DMS79 treated with DMSO at 0.1 percent for 48 hours (cell line): ENCODE results near the gene SLC2A8.

Source experiments
- DNase-seq: peaks from one replicate; lab custom pipeline; 2025; lab: John Stamatoyannopoulos, UW

The SLC2A8 gene

DNA sequence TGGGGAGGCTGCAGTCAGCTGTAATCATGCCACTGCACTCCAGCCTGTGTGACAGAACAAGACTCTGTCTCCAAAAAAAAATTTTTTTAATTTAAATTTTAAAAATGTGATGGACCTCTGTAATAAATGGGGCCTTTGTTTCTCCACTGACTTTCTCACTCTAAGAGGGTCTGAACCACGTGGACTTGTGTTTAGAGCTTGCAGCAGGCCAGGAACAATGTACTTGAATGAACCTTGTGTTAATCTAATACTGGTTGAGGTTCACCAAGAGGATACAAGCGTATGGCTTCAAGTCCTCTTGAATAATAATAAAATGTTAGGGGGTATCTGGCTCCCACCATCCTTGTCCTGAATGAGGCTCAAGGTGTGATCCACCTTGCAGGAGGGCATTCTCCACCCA is 14.4 kb upstream of the SLC2A8 start:
- DNase-seq, result no peak

DNA sequence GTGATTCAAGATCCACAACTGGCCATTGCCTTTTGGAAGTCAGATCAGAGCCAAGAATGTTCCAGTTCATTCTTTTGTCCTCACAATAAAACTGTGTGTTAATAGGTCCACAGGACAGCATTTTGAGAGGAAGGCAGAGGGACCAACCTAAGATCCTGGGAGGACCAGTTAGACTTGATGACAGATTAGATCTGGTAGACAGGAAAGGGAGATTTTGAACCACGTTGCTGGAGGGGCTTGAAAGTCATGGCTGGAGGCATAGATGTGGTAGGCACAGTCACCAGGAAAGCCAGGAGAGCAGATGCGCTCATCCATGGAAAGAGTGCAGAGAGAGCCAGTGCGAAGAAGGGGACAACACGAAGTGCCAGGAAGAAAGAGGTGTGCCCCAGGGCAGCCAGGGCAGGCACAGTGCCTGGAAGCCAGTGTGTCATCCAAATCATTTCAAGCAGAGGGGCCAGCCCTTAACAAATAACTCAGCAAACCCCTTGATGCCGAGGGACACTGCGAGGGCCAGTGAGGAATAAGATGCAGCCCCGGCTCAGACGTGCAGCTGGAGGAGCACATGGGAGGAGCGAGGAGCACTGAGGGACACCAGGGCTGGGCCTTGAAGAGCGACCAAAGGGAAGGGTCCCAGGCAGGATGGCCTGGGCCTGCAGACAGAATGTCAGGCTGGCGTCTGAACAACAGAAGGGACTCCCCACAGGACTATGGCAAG is 12.8 kb upstream of the SLC2A8 start:
- DNase-seq, result no peak

GRCh38 chr9:127384901-127385300 is 12.1 kb upstream of the SLC2A8 start:
- DNase-seq, result no peak

GRCh38 chr9:127386249-127386648 is 10.7 kb upstream of the SLC2A8 start:
- no peak for DNase-seq

DNA sequence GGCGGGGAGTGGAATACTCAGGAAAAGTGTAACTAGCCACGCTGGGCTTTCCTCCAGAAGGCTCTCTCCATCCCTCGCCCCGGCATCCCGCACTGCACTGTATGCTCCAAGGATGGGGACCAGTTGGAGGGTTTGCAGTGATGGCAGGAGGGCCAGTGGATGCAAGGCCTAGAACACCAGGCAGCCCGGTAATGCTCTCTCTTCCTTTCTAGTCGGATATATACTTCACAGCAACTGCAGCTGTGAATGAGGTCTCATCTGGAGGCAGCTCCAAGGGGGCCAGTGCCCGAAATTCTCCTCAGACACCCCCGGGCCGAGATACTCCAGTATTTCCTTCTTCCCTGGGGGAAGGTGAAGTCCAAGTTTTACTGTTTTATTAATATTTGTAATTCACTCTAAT is 10.0 kb upstream of the SLC2A8 start:
- DNase-seq, result no peak

DNA sequence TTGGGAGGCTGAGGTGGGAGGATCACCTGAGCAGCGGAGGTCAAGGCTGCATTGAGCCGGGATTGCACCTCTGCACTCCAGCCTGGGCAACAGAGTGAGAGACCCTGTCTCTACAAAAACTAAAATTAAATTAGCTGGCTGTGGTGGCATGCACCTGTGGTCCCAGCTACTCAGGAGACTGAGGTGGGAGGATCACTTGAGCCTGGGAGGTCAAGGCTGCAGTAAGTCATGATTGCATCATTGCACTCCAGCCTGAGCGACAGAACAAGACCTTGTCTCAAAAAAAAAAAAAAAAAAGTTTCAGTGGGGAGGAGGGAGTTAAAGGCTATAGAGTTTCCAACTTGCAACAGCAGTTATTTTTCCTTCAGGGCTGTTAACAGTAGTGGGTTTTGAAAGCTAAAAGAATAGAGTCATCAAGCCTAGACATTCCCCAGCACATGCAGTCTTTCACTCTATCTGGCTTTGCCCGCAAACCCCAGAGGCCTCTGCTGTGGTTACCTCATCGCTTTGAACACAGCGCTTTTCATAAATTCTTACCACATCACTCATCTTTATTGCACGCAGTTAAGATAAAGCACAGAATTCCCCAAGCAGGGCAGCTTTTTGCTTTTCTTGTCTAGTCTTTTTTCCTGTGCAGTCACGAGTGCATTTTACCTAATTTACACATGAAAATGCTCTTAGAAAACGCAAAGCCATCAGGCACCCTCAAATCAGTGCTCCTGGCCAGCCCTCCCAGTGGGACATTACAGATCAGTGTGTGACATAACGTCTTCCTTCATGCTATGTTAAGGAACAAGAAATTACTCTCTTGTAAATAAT is 8.7 kb upstream of the SLC2A8 start:
- no peak for DNase-seq

- no peak for DNase-seq
Observed at GRCh38 chr9:127388856-127389238, 8.1 kb upstream of the SLC2A8 start.

GRCh38 chr9:127389381-127390247 is 7.4 kb upstream of the SLC2A8 start:
- no peak for DNase-seq

DNA sequence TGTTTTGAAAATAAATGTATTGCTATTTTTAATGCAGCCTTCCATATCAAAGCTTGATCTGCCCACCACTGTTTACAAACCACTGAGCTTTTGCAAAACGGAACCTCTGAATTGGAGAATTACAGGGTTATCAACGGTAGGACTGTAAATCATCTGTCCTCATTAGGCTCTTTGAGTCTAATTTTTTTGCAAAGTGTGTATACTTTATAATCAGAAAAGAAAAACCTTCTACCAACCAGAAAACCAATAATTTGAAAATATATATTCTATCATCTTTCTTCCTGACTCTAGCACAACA is 6.8 kb upstream of the SLC2A8 start:
- DNase-seq, result no peak

DNA sequence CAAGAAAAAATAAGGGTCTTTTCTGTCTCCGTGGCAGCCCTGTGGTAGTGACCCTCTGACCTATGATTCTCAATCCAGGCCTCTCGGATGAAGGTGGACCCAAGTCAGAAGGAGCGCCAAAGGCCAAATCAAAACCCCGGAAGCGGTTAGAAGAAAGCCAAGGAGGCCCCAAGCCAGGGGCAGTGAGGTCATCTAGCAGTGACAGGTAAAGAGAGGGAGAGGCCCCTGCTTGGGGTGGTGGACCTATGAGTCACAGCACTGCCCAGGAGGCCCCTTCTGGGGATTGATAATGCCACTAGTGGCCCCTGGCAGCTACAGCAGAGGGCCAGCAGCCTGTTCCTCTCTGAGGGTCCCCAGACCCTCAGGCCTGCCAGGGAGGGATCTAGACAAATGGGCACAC is 6.4 kb upstream of the SLC2A8 start:
- no peak for DNase-seq

- no peak for DNase-seq
Observed at GRCh38 chr9:127392166-127392565, 4.8 kb upstream of the SLC2A8 start.

- no peak for DNase-seq
Observed at GRCh38 chr9:127392976-127393375, 4.0 kb upstream of the SLC2A8 start.

GRCh38 chr9:127393645-127394044 is 3.3 kb upstream of the SLC2A8 start:
- DNase-seq, result no peak

DNA sequence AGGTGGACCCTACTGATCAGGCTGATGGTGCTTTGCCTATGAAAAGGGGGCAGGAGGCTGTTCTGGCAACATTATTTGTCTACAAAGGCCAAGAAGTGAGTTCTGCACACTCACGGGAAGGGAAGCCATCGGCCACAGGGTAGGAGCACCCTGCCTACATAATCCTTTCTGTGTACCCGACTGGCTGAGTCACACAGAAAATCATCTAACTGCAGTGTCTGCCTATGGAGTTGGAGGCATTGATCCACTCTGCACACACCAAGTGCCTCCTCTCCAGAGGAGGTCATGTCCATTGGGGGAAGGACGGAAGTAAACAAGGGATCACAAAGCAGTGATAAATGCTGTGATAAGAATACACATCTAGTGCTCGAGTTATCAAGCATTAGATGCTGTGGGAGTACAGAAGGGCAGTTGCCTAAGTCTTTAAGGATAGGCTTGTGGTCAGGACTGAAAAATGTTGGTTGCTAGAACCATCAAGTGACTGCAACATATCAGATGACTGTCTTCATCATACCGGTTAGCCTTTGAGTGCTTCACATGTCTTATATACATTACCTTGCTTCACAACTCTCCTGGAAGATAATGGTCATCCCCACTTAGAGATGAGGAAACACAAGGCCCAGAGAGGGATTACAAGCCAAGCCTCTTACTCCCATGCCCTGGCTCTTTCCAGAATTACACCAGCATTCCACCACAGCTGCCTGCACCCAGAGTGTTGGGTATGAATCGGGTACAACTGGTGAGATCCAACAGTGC is 1.3 kb upstream of the SLC2A8 start:
- DNase-seq, result no peak

GRCh38 chr9:127396253-127396807 is 639 bp upstream of the SLC2A8 start:
- no peak for DNase-seq

- DNase-seq, result no peak
Observed at GRCh38 chr9:127397646-127398274, 791 bp downstream of the SLC2A8 start.

- DNase-seq, result no peak
Observed at GRCh38 chr9:127398275-127398647, 1.3 kb downstream of the SLC2A8 start.

GRCh38 chr9:127398715-127399400 is 1.9 kb downstream of the SLC2A8 start:
- no peak for DNase-seq

- no peak for DNase-seq
Observed at GRCh38 chr9:127399736-127400269, 2.8 kb downstream of the SLC2A8 start.

- no peak for DNase-seq
Observed at GRCh38 chr9:127402401-127403090, 5.6 kb downstream of the SLC2A8 start.
